ENCODE data around the gene UBR2. TPM values are rescaled to one million over a fixed set of nuclear protein-coding genes. Genes with fewer than 3 reads are reported as not detected.
"Not testable (repeated sequence)": the region's sequence is repeated elsewhere in the genome, so short reads cannot be mapped to it uniquely, and the experiment has no call there.

Gene UBR2
- total RNA-seq, 2 experiments from 2014 or later: 27.4 to 27.7 TPM

DNA sequence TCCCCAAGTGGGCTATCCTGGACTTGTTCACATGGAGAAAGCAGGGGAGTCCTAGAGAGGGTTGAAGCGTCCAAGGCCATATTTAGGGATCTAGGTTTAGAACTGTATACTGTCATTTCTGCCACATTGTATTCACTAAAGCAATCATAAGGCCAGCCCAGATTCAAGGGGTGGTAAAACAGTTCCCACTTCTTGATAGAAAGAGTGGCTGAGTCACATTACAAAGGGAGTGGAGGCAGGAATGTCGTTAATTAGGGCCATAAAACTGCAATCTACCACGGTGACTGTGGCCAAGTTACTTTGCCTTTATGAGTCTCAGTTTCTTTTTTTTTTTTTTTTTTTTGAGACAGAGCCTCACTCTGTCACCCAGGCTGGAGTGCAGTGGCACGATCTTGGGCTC lies 7.4 kb upstream of the UBR2 start:
- Mint-ChIP-seq H3K9me3 (no peaks in the 10 kb centered on the region), H3K27me3 (peaks cover 9% of the 10 kb centered on the region), H3K4me1 (ENCODE audit: low read depth) (peaks cover 3% of the 10 kb centered on the region), H3K4me3 (no peak overlapping the region), H3K36me3 (ENCODE audit: low read depth) (no peaks in the 10 kb centered on the region), H3K27ac (no peak overlapping the region)
- no peak for DNase-seq
- ATAC-seq (ENCODE audit: poor library complexity): no peak
- ChIA-PET CTCF (interaction anchor here (1.0 kb wide), 1 partner anchor 9 kb away, joined by 5 read pairs; no protein-coding TSS in a partner anchor), POLR2A (no interaction called here)
- Histone ChIP-seq H3K9me3 (ENCODE audit: control insufficient read depth in 1 of 2, insufficient read depth in 1 of 2, low read length in 2 of 2) (no peaks in the 10 kb centered on the region), H3K36me3 (ENCODE audit: insufficient read depth, low read length) (no peaks in the 10 kb centered on the region), H3K4me3 (ENCODE audit: low read length) (no peak overlapping the region), H3K27me3 (ENCODE audit: control insufficient read depth in 1 of 2, insufficient read depth in 2 of 2, low read length in 2 of 2) (no peaks in the 10 kb centered on the region), H3K4me1 (ENCODE audit: insufficient read depth, low read length) (peaks cover 9% of the 10 kb centered on the region), H3K27ac (ENCODE audit: low read depth in 1 of 2, low read length in 2 of 2) (no peak overlapping the region)
- TF ChIP-seq, protein P1, sequence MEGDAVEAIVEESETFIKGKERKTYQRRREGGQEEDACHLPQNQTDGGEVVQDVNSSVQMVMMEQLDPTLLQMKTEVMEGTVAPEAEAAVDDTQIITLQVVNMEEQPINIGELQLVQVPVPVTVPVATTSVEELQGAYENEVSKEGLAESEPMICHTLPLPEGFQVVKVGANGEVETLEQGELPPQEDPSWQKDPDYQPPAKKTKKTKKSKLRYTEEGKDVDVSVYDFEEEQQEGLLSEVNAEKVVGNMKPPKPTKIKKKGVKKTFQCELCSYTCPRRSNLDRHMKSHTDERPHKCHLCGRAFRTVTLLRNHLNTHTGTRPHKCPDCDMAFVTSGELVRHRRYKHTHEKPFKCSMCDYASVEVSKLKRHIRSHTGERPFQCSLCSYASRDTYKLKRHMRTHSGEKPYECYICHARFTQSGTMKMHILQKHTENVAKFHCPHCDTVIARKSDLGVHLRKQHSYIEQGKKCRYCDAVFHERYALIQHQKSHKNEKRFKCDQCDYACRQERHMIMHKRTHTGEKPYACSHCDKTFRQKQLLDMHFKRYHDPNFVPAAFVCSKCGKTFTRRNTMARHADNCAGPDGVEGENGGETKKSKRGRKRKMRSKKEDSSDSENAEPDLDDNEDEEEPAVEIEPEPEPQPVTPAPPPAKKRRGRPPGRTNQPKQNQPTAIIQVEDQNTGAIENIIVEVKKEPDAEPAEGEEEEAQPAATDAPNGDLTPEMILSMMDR (IDR thresholded peaks at IDR 0.05): no peak
- intact Hi-C loops (cut with DNase I, micrococcal nuclease): no loop called here

DNA sequence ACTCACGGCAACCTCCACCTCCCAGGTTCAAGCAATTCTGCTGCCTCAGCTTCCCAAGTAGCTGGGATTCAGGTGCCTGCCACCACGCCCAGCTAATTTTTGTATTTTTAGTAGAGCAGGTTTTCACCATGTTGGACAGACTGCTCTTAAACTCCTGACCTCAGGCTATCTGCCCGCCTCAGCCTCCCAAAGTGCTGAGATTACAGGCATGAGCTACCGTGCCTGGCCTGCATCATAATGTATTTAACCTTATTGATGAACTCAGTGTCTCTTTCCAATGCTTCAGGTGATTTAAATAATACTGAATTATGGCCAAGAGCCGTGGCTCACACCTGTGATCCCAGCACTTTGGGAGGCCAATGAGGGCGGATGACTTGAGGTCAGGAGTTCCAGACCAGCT lies 4.6 kb upstream of the UBR2 start:
- H3K4me3 Mint-ChIP-seq; H3K27ac Mint-ChIP-seq; H3K4me1 ChIP-seq (ENCODE audit: insufficient read depth, low read length); DNase-seq; H3K36me3 ChIP-seq (ENCODE audit: insufficient read depth, low read length); H3K9me3 ChIP-seq (ENCODE audit: control insufficient read depth in 1 of 2, insufficient read depth in 1 of 2, low read length in 2 of 2); H3K9me3 Mint-ChIP-seq; H3K36me3 Mint-ChIP-seq (ENCODE audit: low read depth); POLR2A ChIA-PET; intact Hi-C loops (cut with DNase I, micrococcal nuclease); H3K27ac ChIP-seq (ENCODE audit: low read depth in 1 of 2, low read length in 2 of 2); H3K27me3 Mint-ChIP-seq; ATAC-seq (ENCODE audit: poor library complexity); H3K27me3 ChIP-seq (ENCODE audit: control insufficient read depth in 1 of 2, insufficient read depth in 2 of 2, low read length in 2 of 2); H3K4me3 ChIP-seq (ENCODE audit: low read length); H3K4me1 Mint-ChIP-seq (ENCODE audit: low read depth): not testable (repeated sequence)
- CTCF ChIA-PET: interaction anchor here (4.8 kb wide), 1 partner anchor 12 kb away, joined by 26 read pairs; no protein-coding TSS in a partner anchor

DNA sequence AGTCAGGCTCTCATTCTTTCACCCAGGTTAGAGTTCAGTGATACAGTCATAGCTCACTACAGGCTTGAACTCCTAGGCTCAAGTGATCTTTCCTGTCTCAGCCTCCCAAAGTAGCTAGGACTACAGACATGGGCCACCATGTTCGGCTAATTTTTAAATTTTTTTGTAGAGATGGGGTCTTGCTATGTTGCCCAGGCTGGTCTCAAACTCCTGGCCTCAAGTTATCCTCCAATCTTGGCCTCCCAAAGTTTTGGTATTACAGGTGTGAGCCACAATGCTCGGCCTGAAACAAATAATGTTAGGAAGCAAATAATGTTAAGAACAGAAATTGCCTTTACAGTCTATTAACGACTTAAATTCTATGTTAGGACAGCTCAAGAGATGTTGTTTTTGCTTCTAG lies 1.8 kb upstream of the UBR2 start:
- no peak overlapping the region for H3K27ac Mint-ChIP-seq
- H3K27me3 Mint-ChIP-seq: no peaks in the 10 kb centered on the region
- TF ChIP-seq, protein P1 (IDR thresholded peaks at IDR 0.05): no peak
- ATAC-seq (ENCODE audit: poor library complexity) (no peak), DNase-seq (no peak)
- no peak overlapping the region for H3K27ac ChIP-seq (ENCODE audit: low read depth in 1 of 2, low read length in 2 of 2)
- no peaks in the 10 kb centered on the region for H3K27me3 ChIP-seq (ENCODE audit: control insufficient read depth in 1 of 2, insufficient read depth in 2 of 2, low read length in 2 of 2)
- no peak overlapping the region for H3K4me3 Mint-ChIP-seq
- peaks cover 4% of the 10 kb centered on the region for H3K36me3 ChIP-seq (ENCODE audit: insufficient read depth, low read length)
- H3K9me3 ChIP-seq (ENCODE audit: control insufficient read depth in 1 of 2, insufficient read depth in 1 of 2, low read length in 2 of 2): no peaks in the 10 kb centered on the region
- peaks cover 27% of the 10 kb centered on the region for H3K4me1 Mint-ChIP-seq (ENCODE audit: low read depth)
- no peak overlapping the region for H3K4me3 ChIP-seq (ENCODE audit: low read length)
- peaks cover 25% of the 10 kb centered on the region for H3K36me3 Mint-ChIP-seq (ENCODE audit: low read depth)
- ChIA-PET POLR2A (no interaction called here), CTCF (interaction anchor here (4.8 kb wide), 1 partner anchor 14 kb away, joined by 26 read pairs; no protein-coding TSS in a partner anchor)
- no peaks in the 10 kb centered on the region for H3K9me3 Mint-ChIP-seq
- H3K4me1 ChIP-seq (ENCODE audit: insufficient read depth, low read length): peaks cover 12% of the 10 kb centered on the region
- intact Hi-C loops (cut with DNase I, micrococcal nuclease): loop anchor here (2.0 to 10.0 kb wide), 9 partner anchors 333 to 1065 kb away; partner anchors contain the start of genes TOMM6 (in 2 of the 2), BYSL (in 1 of the 2), GTPBP2 (in 1 of the 2) and KLC4 (in 1 of the 2)

Measured in CD4-positive, alpha-beta T cell (primary cell).